Measurements from ENCODE around the gene YBEY. TPM values are rescaled to one million over a fixed set of nuclear protein-coding genes. Genes with fewer than 3 reads are reported as not detected.
A peak's percentile ranks its signal among the peaks of the same experiment; 100 is the strongest.

Gene YBEY
- total RNA-seq, 1 experiment from 2014 or later, result 38.2 TPM

- BruUV-seq (replicated peaks), result TSS peak; percentile 11
- Histone ChIP-seq H3K4me1 (ENCODE audit: insufficient read depth, low read length) (peaks cover 18% of the 10 kb centered on the region), H3F3A (ENCODE audit: low read length, unreplicated experiment) (peaks cover 7% of the 10 kb centered on the region), H2AFZ (ENCODE audit: low read length) (no peak overlapping the region), H3K9me3 (ENCODE audit: low read length) (no peaks in the 10 kb centered on the region), H3K9me2 (replicated peaks; ENCODE audit: low read length) (no peaks in the 10 kb centered on the region), H3K27ac (ENCODE audit: low read length) (no peak overlapping the region), H4K20me1 (ENCODE audit: low read length) (peaks cover 19% of the 10 kb centered on the region), H3K4me3 (ENCODE audit: low read length) (no peak overlapping the region), H3K27me3 (ENCODE audit: low read length) (no peaks in the 10 kb centered on the region), H3K36me3 (ENCODE audit: low read depth, low read length) (peaks cover 68% of the 10 kb centered on the region), H3K79me2 (ENCODE audit: low read length) (no peaks in the 10 kb centered on the region), H3K4me2 (ENCODE audit: low read length) (peak overlapping the region; percentile 44; the same call in 1 of the 2 replicates), H3K9ac (ENCODE audit: low read length) (no peak overlapping the region)
- ATAC-seq (peak; percentile 99), DNase-seq (peak; percentile 97)
- ChIA-PET CTCF (no interaction called here), POLR2A (ENCODE audit: unreplicated experiment) (no interaction called here)
- intact Hi-C loops (cut with micrococcal nuclease), result loop anchor here (1.0 to 10.0 kb wide), 2 partner anchors 15 to 55 kb away; partner anchors contain the start of genes C21orf58 and PCNT
- peak; percentile 100 for TF ChIP-seq EZH2phosphoT487 (IDR thresholded peaks at IDR 0.05; ENCODE audit: borderline replicate concordance, low read length)
- TF ChIP-seq CTCF (conservative IDR thresholded peaks at IDR 0.05; ENCODE audit: low read depth, low read length), result no peak; the same call in 1 of the 2 replicates
Measured at GRCh38 chr21:46269466-46269865, 16.7 kb upstream of the YBEY start.

- no peak overlapping the region for H3K4me3 ChIP-seq (ENCODE audit: low read length)
- H3K27ac ChIP-seq (ENCODE audit: low read length), result no peak overlapping the region
- peaks cover 7% of the 10 kb centered on the region for H3F3A ChIP-seq (ENCODE audit: low read length, unreplicated experiment)
- H4K20me1 ChIP-seq (ENCODE audit: low read length), result peaks cover 16% of the 10 kb centered on the region
- H3K4me1 ChIP-seq (ENCODE audit: insufficient read depth, low read length), result peaks cover 18% of the 10 kb centered on the region
- H2AFZ ChIP-seq (ENCODE audit: low read length), result no peak overlapping the region
- H3K79me2 ChIP-seq (ENCODE audit: low read length), result no peaks in the 10 kb centered on the region
- no peaks in the 10 kb centered on the region for H3K9me3 ChIP-seq (ENCODE audit: low read length)
- intact Hi-C loops (cut with micrococcal nuclease), result no loop called here
- no peaks in the 10 kb centered on the region for H3K27me3 ChIP-seq (ENCODE audit: low read length)
- ChIA-PET CTCF (no interaction called here), POLR2A (ENCODE audit: unreplicated experiment) (no interaction called here)
- H3K9ac ChIP-seq (ENCODE audit: low read length), result no peak overlapping the region
- no peak for ATAC-seq
- H3K36me3 ChIP-seq (ENCODE audit: low read depth, low read length), result peaks cover 59% of the 10 kb centered on the region
- H3K9me2 ChIP-seq (replicated peaks; ENCODE audit: low read length), result no peaks in the 10 kb centered on the region
- H3K4me2 ChIP-seq (ENCODE audit: low read length), result no peak overlapping the region
- BruUV-seq (replicated peaks), result no TSS peak
- TF ChIP-seq EZH2 (IDR thresholded peaks at IDR 0.05; ENCODE audit: low read length, unreplicated experiment) (no peak), EZH2phosphoT487 (IDR thresholded peaks at IDR 0.05; ENCODE audit: borderline replicate concordance, low read length) (no peak), CTCF (conservative IDR thresholded peaks at IDR 0.05; ENCODE audit: low read depth, low read length) (no peak)
- no peak for DNase-seq
Measured at GRCh38 chr21:46273341-46273740, 12.8 kb upstream of the YBEY start.

- TF ChIP-seq EZH2 (IDR thresholded peaks at IDR 0.05; ENCODE audit: low read length, unreplicated experiment) (no peak), EZH2phosphoT487 (IDR thresholded peaks at IDR 0.05; ENCODE audit: borderline replicate concordance, low read length) (no peak), CTCF (conservative IDR thresholded peaks at IDR 0.05; ENCODE audit: low read depth, low read length) (no peak)
- Histone ChIP-seq H3K36me3 (ENCODE audit: low read depth, low read length) (peaks cover 62% of the 10 kb centered on the region), H3F3A (ENCODE audit: low read length, unreplicated experiment) (peaks cover 4% of the 10 kb centered on the region), H3K4me2 (ENCODE audit: low read length) (no peak overlapping the region), H3K27ac (ENCODE audit: low read length) (no peak overlapping the region), H3K27me3 (ENCODE audit: low read length) (no peaks in the 10 kb centered on the region), H3K79me2 (ENCODE audit: low read length) (no peaks in the 10 kb centered on the region), H3K9ac (ENCODE audit: low read length) (no peak overlapping the region), H4K20me1 (ENCODE audit: low read length) (peaks cover 9% of the 10 kb centered on the region), H2AFZ (ENCODE audit: low read length) (no peak overlapping the region), H3K9me2 (replicated peaks; ENCODE audit: low read length) (no peaks in the 10 kb centered on the region), H3K9me3 (ENCODE audit: low read length) (no peaks in the 10 kb centered on the region), H3K4me3 (ENCODE audit: low read length) (no peak overlapping the region), H3K4me1 (ENCODE audit: insufficient read depth, low read length) (peaks cover 9% of the 10 kb centered on the region)
- ChIA-PET POLR2A (ENCODE audit: unreplicated experiment) (no interaction called here), CTCF (no interaction called here)
- ATAC-seq, result no peak
- intact Hi-C loops (cut with micrococcal nuclease), result no loop called here
- BruUV-seq (replicated peaks), result no TSS peak
- DNase-seq, result no peak
Measured at GRCh38 chr21:46274797-46275390, 11.2 kb upstream of the YBEY start.

All from PC-3 (cell line).